HCT116 (cell line): Measurements from ENCODE around the gene UGT2B17. TPM values are rescaled to one million over a fixed set of nuclear protein-coding genes. Genes with fewer than 3 reads are reported as not detected.

ENCODE experiments used
- ATAC-seq: fragments of 200-7000 bp; cut with Tn5 transposase; 2 replicates; pipeline ENCODE4 v1.9.1; 2020; ENCODE audit warnings: mild to moderate bottlenecking, moderate library complexity
- BruUV-seq: library from RNA; stranded (reverse); fragments of 400-500 nt; replicated peaks from 2 replicates; lab custom pipeline; 2021; lab: Mats Ljungman, UMichigan
- CTCF ChIA-PET: fragments of 300-600 bp; sonication (Branson Sonifier 250); formaldehyde crosslinking; loops from one replicate; lab custom pipeline; 2021; ENCODE audit warnings: antibody characterized with exemption; lab: Charles Lee
- POLR2A ChIA-PET: fragments of 300-600, 350-600 bp; sonication (Branson Sonifier 250); formaldehyde crosslinking; loops from one replicate; lab custom pipeline; 2021; ENCODE audit warnings: antibody characterized with exemption; lab: Charles Lee
- RAD21 ChIA-PET, 2 experiments: fragments of 300-600 bp; sonication (Branson Sonifier 250); formaldehyde crosslinking; loops; one replicate each; lab custom pipeline; 2023; ENCODE audit warnings: low total read pairs in 2 of 2; ENCODE audit not compliant: uncharacterized antibody in 2 of 2, unreplicated experiment in 2 of 2, low non-redundant PET in 1 of 2; lab: Charles Lee
- DNase-seq: peaks from one replicate; pipeline ENCODE4 v3.0.0-alpha.2; 2010; ENCODE audit warnings: low read depth, low spot score
- H2AFZ ChIP-seq: fragments of 200-600 bp; shearing (Covaris generic), sonication (generic); 2 replicates; pipeline ENCODE4 v1.6.1; 2017; ENCODE audit warnings: low read depth, mixed run types, mixed read lengths, antibody characterized with exemption, low read length; ENCODE audit not compliant: poor library complexity, severe bottlenecking
- H3K27ac ChIP-seq: 2 replicates; pipeline ENCODE4 v1.5.1; 2012; ENCODE audit warnings: low read depth, low read length
- H3K27me3 ChIP-seq: fragments of 200-600 bp; sonication (generic); 2 replicates; pipeline ENCODE4 v1.6.1; 2016; ENCODE audit warnings: mixed run types, low read length, mixed read lengths; ENCODE audit not compliant: insufficient read depth
- H3K36me3 ChIP-seq, 2 experiments: fragments of 200-500 bp in 1 of 2; fragments of 200-600 bp in 1 of 2; sonication (Bioruptor generic) in 1 of 2; sonication (generic) in 1 of 2; 2 replicates each; pipeline versions ENCODE4 v1.5.1 to v1.6.1; 2014 to 2016; ENCODE audit warnings: low read length in 2 of 2, inconsistent platforms in 1 of 2, mixed read lengths in 1 of 2, mixed run types in 1 of 2; ENCODE audit not compliant: insufficient read depth in 2 of 2, control insufficient read depth in 1 of 2
- H3K4me1 ChIP-seq, 2 experiments: fragments of 200-600 bp in 1 of 2; sonication (generic) in 1 of 2; 2 replicates each; pipeline versions ENCODE4 v1.5.1 to v1.6.1; 2012 to 2017; ENCODE audit warnings: low read length in 2 of 2, inconsistent platforms in 1 of 2, mild to moderate bottlenecking in 1 of 2, mixed read lengths in 1 of 2, mixed run types in 1 of 2, moderate library complexity in 1 of 2; ENCODE audit not compliant: insufficient read depth in 2 of 2, control insufficient read depth in 1 of 2
- H3K4me2 ChIP-seq: fragments of 200-600 bp; sonication (generic); 2 replicates; pipeline ENCODE4 v1.6.1; 2017; ENCODE audit warnings: mixed run types, low read length, mixed read lengths
- H3K4me3 ChIP-seq, 2 experiments: fragments of 200-600 bp in 1 of 2; sonication (generic) in 1 of 2; replicated peaks in 1 of 2; 2 replicates each; pipeline ENCODE4 v1.5.1; 2011 to 2016; ENCODE audit warnings: low read length in 2 of 2, control low read depth in 1 of 2, low read depth in 1 of 2, mild to moderate bottlenecking in 1 of 2, mixed read lengths in 1 of 2, mixed run types in 1 of 2
- H3K79me2 ChIP-seq: fragments of 200-600 bp; sonication (generic); 2 replicates; pipeline ENCODE4 v1.6.1; 2017; ENCODE audit warnings: mild to moderate bottlenecking, mixed run types, low read length, moderate library complexity, mixed read lengths; ENCODE audit not compliant: insufficient read depth
- H3K9ac ChIP-seq: fragments of 200-600 bp; sonication (generic); 2 replicates; pipeline ENCODE4 v1.6.1; 2016; ENCODE audit warnings: low read length, mixed read lengths
- H3K9me2 ChIP-seq: fragments of 200-600 bp; sonication (generic), shearing (Covaris generic); 2 replicates; pipeline ENCODE4 v1.6.1; 2017; ENCODE audit warnings: mixed run types, mild to moderate bottlenecking, moderate library complexity; ENCODE audit not compliant: insufficient read depth
- H3K9me3 ChIP-seq, 2 experiments: fragments of 200-500 bp in 1 of 2; fragments of 200-600 bp in 1 of 2; sonication (Bioruptor generic) in 1 of 2; sonication (generic) in 1 of 2; 2 replicates each; pipeline ENCODE4 v1.6.1; 2014 to 2017; ENCODE audit warnings: low read length in 2 of 2, mixed read lengths in 2 of 2, inconsistent platforms in 1 of 2, low read depth in 1 of 2, mild to moderate bottlenecking in 1 of 2, mixed run types in 1 of 2, moderate library complexity in 1 of 2; ENCODE audit not compliant: control insufficient read depth in 1 of 2, insufficient read depth in 1 of 2
- H4K20me1 ChIP-seq: fragments of 200-600 bp; sonication (generic), shearing (Covaris generic); 2 replicates; pipeline ENCODE4 v1.6.1; 2017; ENCODE audit warnings: mixed run types, mild to moderate bottlenecking, moderate library complexity; ENCODE audit not compliant: insufficient read depth
- CTCF ChIP-seq, 3 experiments: fragments of 200-600 bp in 1 of 3; sonication (generic) in 1 of 3; IDR thresholded peaks in 2 of 3; conservative IDR thresholded peaks in 1 of 3; 2 replicates each; pipeline ENCODE4 v1.5.1; 2012 to 2017; ENCODE audit warnings: low read depth in 2 of 3, low read length in 2 of 3, antibody characterized with exemption in 1 of 3, borderline replicate concordance in 1 of 3, control low read depth in 1 of 3, mild to moderate bottlenecking in 1 of 3, mixed read lengths in 1 of 3, mixed run types in 1 of 3, moderate library complexity in 1 of 3; ENCODE audit not compliant: insufficient read depth in 1 of 3
- ELF1 ChIP-seq: IDR thresholded peaks from 2 replicates; pipeline ENCODE4 v1.6.1; 2012; ENCODE audit warnings: low read depth, borderline replicate concordance
- EZH2 ChIP-seq: fragments of 200-600 bp; sonication (generic); IDR thresholded peaks from 2 replicates; pipeline ENCODE4 v1.6.1; 2017; ENCODE audit warnings: antibody characterized with exemption, mixed run types
- EZH2phosphoT487 ChIP-seq: fragments of 200-600 bp; IDR thresholded peaks from 2 replicates; pipeline ENCODE4 v1.6.1; 2018; ENCODE audit warnings: antibody characterized with exemption, borderline replicate concordance
- FOSL1 ChIP-seq: IDR thresholded peaks from 2 replicates; pipeline ENCODE4 v1.6.1; 2012; ENCODE audit warnings: low read depth
- POLR2A ChIP-seq: IDR thresholded peaks from 2 replicates; pipeline ENCODE4 v1.7.0; 2011; ENCODE audit warnings: borderline replicate concordance; ENCODE audit not compliant: insufficient read depth, insufficient read length; ENCODE audit errors: extremely low read depth
- SIN3A ChIP-seq: IDR thresholded peaks from 2 replicates; pipeline ENCODE4 v1.6.1; 2012; ENCODE audit warnings: low read depth
- SRF ChIP-seq: IDR thresholded peaks from 2 replicates; pipeline ENCODE4 v1.6.1; 2012; ENCODE audit warnings: low read depth
- YY1 ChIP-seq: IDR thresholded peaks from 2 replicates; pipeline ENCODE4 v1.6.1; 2011; ENCODE audit warnings: low read length, low read depth, moderate library complexity, mild to moderate bottlenecking; ENCODE audit not compliant: insufficient replicate concordance; ENCODE audit errors: extremely low read depth
- ZBTB33 ChIP-seq: IDR thresholded peaks from 2 replicates; pipeline ENCODE4 v1.6.1; 2011; ENCODE audit warnings: mild to moderate bottlenecking, low read length, moderate library complexity; ENCODE audit not compliant: insufficient replicate concordance; ENCODE audit errors: extremely low read depth
- ZFX ChIP-seq: fragments of 450-650 bp; IDR thresholded peaks from 2 replicates; pipeline ENCODE4 v1.6.1; 2017
- intact Hi-C: fragments of 100-400 bp; cut with micrococcal nuclease; formaldehyde crosslinking; loops from 2 replicates; pipeline ENCODE4 v1.10.0; 2022
- total RNA-seq: library from RNA; stranded (reverse); gene quantifications from one replicate; pipeline ENCODE4 v1.2.1, GENCODE V29; 2021; ENCODE audit not compliant: unreplicated experiment

The UGT2B17 gene
- total RNA-seq, 1 experiment from 2014 or later = not detected

- no peaks in the 10 kb centered on the region for H3K9me2 ChIP-seq
- H3K27ac ChIP-seq = no peak overlapping the region
- RAD21 ChIA-PET = no interaction called here
- H3K4me2 ChIP-seq = no peak overlapping the region
- POLR2A ChIA-PET = no interaction called here
- no peaks in the 10 kb centered on the region for H3K79me2 ChIP-seq
- no peaks in the 10 kb centered on the region for H3K9me3 ChIP-seq
- no peaks in the 10 kb centered on the region for H3K4me1 ChIP-seq
- no peak overlapping the region for H3K9ac ChIP-seq
- H2AFZ ChIP-seq = no peak overlapping the region
- no peaks in the 10 kb centered on the region for H4K20me1 ChIP-seq
- no peak for ATAC-seq
- no peak for TF ChIP-seq POLR2A
- TF ChIP-seq ELF1 = no peak
- H3K36me3 ChIP-seq = no peaks in the 10 kb centered on the region
- no TSS peak for BruUV-seq
- no peaks in the 10 kb centered on the region for H3K27me3 ChIP-seq
- no peak for DNase-seq
- CTCF ChIA-PET = no interaction called here
- intact Hi-C loops = no loop called here
- H3K4me3 ChIP-seq = no peak overlapping the region
Measured at GRCh38 chr4:68617003-68617698, 41.0 kb upstream of the UGT2B17 start.

- no peaks in the 10 kb centered on the region for H3K9me2 ChIP-seq
- no peak overlapping the region for H3K4me2 ChIP-seq
- DNase-seq (no peak), ATAC-seq (no peak)
- intact Hi-C loops = no loop called here
- ChIA-PET RAD21 (no interaction called here), CTCF (no interaction called here), POLR2A (no interaction called here)
- H2AFZ ChIP-seq = no peak overlapping the region
- no TSS peak for BruUV-seq
- H3K4me3 ChIP-seq = no peak overlapping the region
- no peaks in the 10 kb centered on the region for H3K36me3 ChIP-seq
- no peak overlapping the region for H3K27ac ChIP-seq
- no peaks in the 10 kb centered on the region for H4K20me1 ChIP-seq
- H3K27me3 ChIP-seq = no peaks in the 10 kb centered on the region
- no peaks in the 10 kb centered on the region for H3K79me2 ChIP-seq
- no peaks in the 10 kb centered on the region for H3K4me1 ChIP-seq
- no peaks in the 10 kb centered on the region for H3K9me3 ChIP-seq
- no peak overlapping the region for H3K9ac ChIP-seq
- TF ChIP-seq EZH2phosphoT487 = no peak
- no peak for TF ChIP-seq ZFX
- no peak for TF ChIP-seq CTCF (IDR thresholded peaks at IDR 0.05 in 2 of 3, conservative IDR thresholded peaks at IDR 0.05 in 1 of 3; ENCODE audit: borderline replicate concordance in 1 of 3, insufficient read depth in 1 of 3, low read depth in 2 of 3, low read length in 2 of 3)
- TF ChIP-seq EZH2 = no peak
- TF ChIP-seq ZBTB33 = no peak
- TF ChIP-seq FOSL1 = no peak
- no peak for TF ChIP-seq SRF
- TF ChIP-seq YY1 = no peak
- no peak for TF ChIP-seq POLR2A
- TF ChIP-seq SIN3A = no peak
Measured at GRCh38 chr4:68615699-68616422, 39.7 kb upstream of the UGT2B17 start.
